ENCODE measurements around the gene FAM181A. TPM values are rescaled to one million over a fixed set of nuclear protein-coding genes. Genes with fewer than 3 reads are reported as not detected.
A peak's percentile ranks its signal among the peaks of the same experiment; 100 is the strongest.

The FAM181A gene
- total RNA-seq, 5 donors from 2014 or later (not counting 1 experiment from before 2014, with no cell fraction given), result not detected

DNA sequence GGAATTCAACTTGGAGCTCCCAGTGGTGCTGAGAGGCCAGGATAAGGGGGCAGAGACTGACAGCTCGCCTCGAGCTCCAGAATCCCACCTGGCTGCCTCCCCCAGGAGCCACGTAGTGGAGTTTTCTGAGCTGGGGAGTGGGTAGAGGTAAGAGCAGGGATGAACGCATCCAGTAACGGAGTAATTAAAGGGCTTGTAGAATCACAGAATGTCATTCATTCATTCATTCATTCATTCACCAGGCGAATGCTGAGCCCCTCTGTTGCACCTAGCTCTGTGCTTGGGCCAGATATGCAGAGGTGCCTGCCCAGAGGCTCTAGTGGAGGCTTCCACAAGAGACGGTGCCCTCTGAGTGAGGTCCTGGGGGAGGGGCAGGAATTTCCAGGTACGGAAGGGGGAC lies 8.1 kb downstream of the FAM181A start:
- no peak overlapping the region for H3K4me3 Mint-ChIP-seq
- Histone ChIP-seq H3K27ac (ENCODE audit: low read length) (no peak overlapping the region), H3K36me3 (ENCODE audit: control insufficient read depth in 2 of 2, extremely low read depth in 1 of 2, insufficient read depth in 1 of 2, low read length in 1 of 2) (no peaks in the 10 kb centered on the region), H3K27me3 (replicated peaks in 1 of 2; ENCODE audit: control insufficient read depth in 2 of 2, extremely low read depth in 1 of 2, insufficient read depth in 2 of 2, low read length in 1 of 2) (peaks cover 0 to 15% of the 10 kb centered on the region in 2 experiments), H3K4me1 (ENCODE audit: control insufficient read depth in 1 of 2, extremely low read depth in 1 of 2, insufficient read depth in 2 of 2, low read length in 2 of 2) (peaks cover 0 to 9% of the 10 kb centered on the region in 2 experiments), H3K9me3 (no peaks in the 10 kb centered on the region), H3K4me3 (ENCODE audit: control insufficient read depth in 1 of 2, extremely low read depth in 1 of 2, low read length in 1 of 2) (no peak overlapping the region)
- WGBS (ENCODE audit: insufficient coverage), result 98% methylated on average over 4 of the region's 8 CpGs
- ChIA-PET POLR2A (no interaction called here), CTCF (interaction anchor here (0.6 to 6.5 kb wide), 4 partner anchors 35 to 69 kb away, joined by 3 to 90 read pairs (median 4); no protein-coding TSS in a partner anchor)
- DNase-seq (no peak), ATAC-seq (replicated peaks in 1 of 4) (no peak)
- H3K27me3 Mint-ChIP-seq, result peaks cover 4 to 6% of the 10 kb centered on the region in 2 donors
- no peaks in the 10 kb centered on the region for H3K36me3 Mint-ChIP-seq
- peaks cover 0 to 6% (median 3%) of the 10 kb centered on the region in 3 donors for H3K4me1 Mint-ChIP-seq
- no peaks in the 10 kb centered on the region for H3K9me3 Mint-ChIP-seq
- no peak overlapping the region for H3K27ac Mint-ChIP-seq

DNA sequence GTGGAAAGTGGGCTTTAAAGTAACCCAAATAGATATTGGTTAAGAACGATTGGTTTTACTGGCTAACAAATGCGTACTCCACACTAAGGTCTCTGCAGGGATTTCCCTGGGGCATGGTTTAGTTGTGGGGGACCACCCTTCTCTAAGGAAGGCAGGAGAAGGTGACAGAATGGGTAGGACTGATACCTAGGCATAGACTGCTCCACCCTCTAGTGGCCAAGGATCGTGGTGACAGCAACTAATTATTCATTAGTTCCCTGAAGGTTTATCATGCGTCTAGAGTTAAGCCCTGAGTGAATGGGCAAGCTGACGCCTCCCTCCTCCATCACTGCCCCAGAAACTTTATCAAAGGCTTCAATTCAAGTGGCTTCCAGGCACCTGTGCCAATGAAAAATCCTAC lies 9.1 kb downstream of the FAM181A start:
- CTCF ChIA-PET, result interaction anchor here (1.0 to 6.5 kb wide), 4 partner anchors 36 to 68 kb away, joined by 3 to 90 read pairs (median 4); partner anchors contain the start of gene CCDC197 (in 1 of the 2)
- Histone ChIP-seq H3K4me1 (ENCODE audit: control insufficient read depth in 1 of 2, extremely low read depth in 1 of 2, insufficient read depth in 2 of 2, low read length in 2 of 2) (peaks cover 0 to 9% of the 10 kb centered on the region in 2 experiments), H3K9me3 (no peaks in the 10 kb centered on the region), H3K36me3 (ENCODE audit: control insufficient read depth in 2 of 2, extremely low read depth in 1 of 2, insufficient read depth in 1 of 2, low read length in 1 of 2) (no peaks in the 10 kb centered on the region), H3K4me3 (ENCODE audit: control insufficient read depth in 1 of 2, extremely low read depth in 1 of 2, low read length in 1 of 2) (no peak overlapping the region), H3K27ac (ENCODE audit: low read length) (no peak overlapping the region), H3K27me3 (replicated peaks in 1 of 2; ENCODE audit: control insufficient read depth in 2 of 2, extremely low read depth in 1 of 2, insufficient read depth in 2 of 2, low read length in 1 of 2) (peaks cover 0 to 17% of the 10 kb centered on the region in 2 experiments)
- no peaks in the 10 kb centered on the region for H3K9me3 Mint-ChIP-seq
- 35% methylated on average over 2 of the region's 5 CpGs for WGBS (ENCODE audit: insufficient coverage)
- no peaks in the 10 kb centered on the region for H3K36me3 Mint-ChIP-seq
- POLR2A ChIA-PET, result no interaction called here
- DNase-seq, result peak in 4 of 35 experiments; percentile 18 to 44 (median 21)
- no peak overlapping the region for H3K4me3 Mint-ChIP-seq
- H3K27ac Mint-ChIP-seq, result no peak overlapping the region
- peaks cover 4 to 6% of the 10 kb centered on the region in 2 donors for H3K27me3 Mint-ChIP-seq
- ATAC-seq (replicated peaks in 1 of 4), result no peak
- H3K4me1 Mint-ChIP-seq, result peaks cover 0 to 8% (median 5%) of the 10 kb centered on the region in 3 donors

DNA sequence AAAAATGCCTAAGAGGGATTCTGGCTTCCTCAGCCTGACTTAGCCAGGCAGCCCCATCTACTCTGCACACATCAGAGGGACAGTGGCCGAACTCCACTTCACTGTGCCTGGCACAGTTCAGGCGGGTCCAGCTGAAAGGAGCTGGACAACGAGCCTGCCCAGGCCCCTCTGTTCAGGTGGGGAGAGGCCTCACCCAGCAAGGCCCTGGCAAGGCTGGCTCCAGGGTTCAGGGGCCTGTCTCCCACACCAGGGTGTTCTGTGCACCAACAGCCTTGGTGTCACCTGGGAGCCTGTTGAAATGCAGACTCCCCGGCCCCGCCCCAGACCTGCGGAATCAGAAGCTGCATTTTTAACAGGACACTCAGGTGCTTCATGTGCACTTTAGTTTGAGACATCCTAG lies 9.8 kb downstream of the FAM181A start:
- H3K27ac Mint-ChIP-seq, result no peak overlapping the region
- ATAC-seq (replicated peaks in 1 of 4), result no peak
- H3K9me3 Mint-ChIP-seq, result no peaks in the 10 kb centered on the region
- Histone ChIP-seq H3K27ac (ENCODE audit: low read length) (no peak overlapping the region), H3K4me1 (ENCODE audit: control insufficient read depth in 1 of 2, extremely low read depth in 1 of 2, insufficient read depth in 2 of 2, low read length in 2 of 2) (peaks cover 0 to 9% of the 10 kb centered on the region in 2 experiments), H3K36me3 (ENCODE audit: control insufficient read depth in 2 of 2, extremely low read depth in 1 of 2, insufficient read depth in 1 of 2, low read length in 1 of 2) (no peaks in the 10 kb centered on the region), H3K4me3 (ENCODE audit: control insufficient read depth in 1 of 2, extremely low read depth in 1 of 2, low read length in 1 of 2) (no peak overlapping the region), H3K27me3 (replicated peaks in 1 of 2; ENCODE audit: control insufficient read depth in 2 of 2, extremely low read depth in 1 of 2, insufficient read depth in 2 of 2, low read length in 1 of 2) (peaks cover 0 to 17% of the 10 kb centered on the region in 2 experiments), H3K9me3 (no peaks in the 10 kb centered on the region)
- WGBS (ENCODE audit: insufficient coverage), result 93% methylated on average over 6 of the region's 6 CpGs
- no peak for DNase-seq
- H3K27me3 Mint-ChIP-seq, result peaks cover 4 to 6% of the 10 kb centered on the region in 2 donors
- ChIA-PET CTCF (interaction anchor here (0.5 to 6.5 kb wide), 5 partner anchors 31 to 243 kb away, joined by 3 to 90 read pairs (median 4); partner anchors contain the start of gene CCDC197 (in 1 of the 2)), POLR2A (no interaction called here)
- peaks cover 0 to 8% (median 5%) of the 10 kb centered on the region in 3 donors for H3K4me1 Mint-ChIP-seq
- no peaks in the 10 kb centered on the region for H3K36me3 Mint-ChIP-seq
- H3K4me3 Mint-ChIP-seq, result no peak overlapping the region

DNA sequence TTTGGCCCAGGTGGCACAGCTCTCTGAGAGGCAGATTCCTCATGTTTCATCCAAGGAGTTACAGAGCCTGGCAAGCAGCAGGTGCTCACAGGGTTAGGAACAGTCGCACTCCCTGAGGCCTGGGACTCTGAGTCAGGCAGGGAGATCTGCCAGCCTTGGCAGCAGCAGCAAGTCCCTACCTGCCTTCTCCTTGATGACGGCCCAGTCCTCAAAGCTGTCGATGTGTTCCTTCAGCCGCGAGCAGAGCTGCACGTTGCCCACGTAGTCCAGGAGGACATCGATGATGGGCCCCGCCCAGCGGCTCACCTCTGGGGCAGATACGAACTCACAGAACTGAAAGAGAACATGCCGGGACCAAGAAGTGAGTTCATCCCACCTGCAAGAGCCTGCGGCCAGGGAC lies 10.4 kb downstream of the FAM181A start:
- WGBS (ENCODE audit: insufficient coverage), result 96% methylated on average over 13 of the region's 13 CpGs
- Histone ChIP-seq H3K9me3 (no peaks in the 10 kb centered on the region), H3K4me1 (ENCODE audit: control insufficient read depth in 1 of 2, extremely low read depth in 1 of 2, insufficient read depth in 2 of 2, low read length in 2 of 2) (peaks cover 0 to 9% of the 10 kb centered on the region in 2 experiments), H3K36me3 (ENCODE audit: control insufficient read depth in 2 of 2, extremely low read depth in 1 of 2, insufficient read depth in 1 of 2, low read length in 1 of 2) (no peaks in the 10 kb centered on the region), H3K27me3 (replicated peaks in 1 of 2; ENCODE audit: control insufficient read depth in 2 of 2, extremely low read depth in 1 of 2, insufficient read depth in 2 of 2, low read length in 1 of 2) (peaks cover 0 to 17% of the 10 kb centered on the region in 2 experiments), H3K4me3 (ENCODE audit: control insufficient read depth in 1 of 2, extremely low read depth in 1 of 2, low read length in 1 of 2) (no peak overlapping the region), H3K27ac (ENCODE audit: low read length) (no peak overlapping the region)
- no peak overlapping the region for H3K27ac Mint-ChIP-seq
- H3K27me3 Mint-ChIP-seq, result peaks cover 4 to 6% of the 10 kb centered on the region in 2 donors
- DNase-seq, result no peak
- H3K4me3 Mint-ChIP-seq, result peak overlapping the region in 1 of 3 donors; percentile 37
- no peaks in the 10 kb centered on the region for H3K9me3 Mint-ChIP-seq
- ChIA-PET CTCF (interaction anchor here (0.6 to 6.5 kb wide), 6 partner anchors 10 to 90 kb away, joined by 3 to 90 read pairs (median 4); partner anchors contain the start of gene CCDC197 (in 1 of the 2)), POLR2A (no interaction called here)
- no peaks in the 10 kb centered on the region for H3K36me3 Mint-ChIP-seq
- no peak for ATAC-seq (replicated peaks in 1 of 4)
- H3K4me1 Mint-ChIP-seq, result peaks cover 0 to 8% (median 5%) of the 10 kb centered on the region in 3 donors

DNA sequence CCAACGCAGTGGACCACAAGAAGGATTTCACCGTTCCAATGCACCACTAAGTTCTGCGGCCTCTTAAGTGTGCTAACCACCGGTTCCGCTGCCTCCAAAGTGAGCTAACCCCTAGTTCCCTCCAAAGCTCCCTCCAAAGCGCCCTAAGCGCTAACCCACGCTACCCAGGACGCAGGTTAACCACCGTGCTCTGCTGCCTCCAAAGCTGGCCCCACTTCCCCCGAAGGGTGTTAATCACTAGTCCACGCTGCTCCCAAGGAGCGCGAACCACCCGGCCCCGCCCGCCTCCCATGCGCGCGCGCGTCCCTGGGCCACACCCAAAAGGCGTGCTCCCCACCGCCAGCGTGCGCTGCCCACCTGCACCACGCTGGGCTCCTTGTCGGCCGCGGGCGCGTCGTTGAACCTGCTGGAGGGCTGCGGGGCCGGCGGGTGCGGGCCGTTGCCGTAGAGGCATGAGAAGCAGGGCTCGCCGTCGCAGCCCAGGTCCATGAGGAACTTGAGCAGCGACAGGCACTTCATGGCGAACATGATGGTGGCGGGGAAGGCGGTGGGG lies 11.7 kb downstream of the FAM181A start:
- ATAC-seq (replicated peaks in 1 of 4) (no peak), DNase-seq (no peak)
- Histone ChIP-seq H3K27ac (ENCODE audit: low read length) (no peak overlapping the region), H3K4me1 (ENCODE audit: control insufficient read depth in 1 of 2, extremely low read depth in 1 of 2, insufficient read depth in 2 of 2, low read length in 2 of 2) (peaks cover 0 to 9% of the 10 kb centered on the region in 2 experiments), H3K36me3 (ENCODE audit: control insufficient read depth in 2 of 2, extremely low read depth in 1 of 2, insufficient read depth in 1 of 2, low read length in 1 of 2) (no peaks in the 10 kb centered on the region), H3K9me3 (no peaks in the 10 kb centered on the region), H3K27me3 (replicated peaks in 1 of 2; ENCODE audit: control insufficient read depth in 2 of 2, extremely low read depth in 1 of 2, insufficient read depth in 2 of 2, low read length in 1 of 2) (peaks cover 0 to 17% of the 10 kb centered on the region in 2 experiments), H3K4me3 (ENCODE audit: control insufficient read depth in 1 of 2, extremely low read depth in 1 of 2, low read length in 1 of 2) (peak overlapping the region in 1 of 2 donors; percentile 29)
- Mint-ChIP-seq H3K9me3 (no peaks in the 10 kb centered on the region), H3K4me3 (peak overlapping the region; percentile 44 to 58 (median 47)), H3K27ac (peak overlapping the region in 1 of 2 donors; percentile 6), H3K36me3 (no peaks in the 10 kb centered on the region), H3K27me3 (peaks cover 4 to 6% of the 10 kb centered on the region in 2 donors), H3K4me1 (peaks cover 0 to 8% (median 5%) of the 10 kb centered on the region in 3 donors)
- POLR2A ChIA-PET, result no interaction called here
- WGBS (ENCODE audit: insufficient coverage), result 58% methylated on average over 45 of the region's 46 CpGs
- CTCF ChIA-PET, result interaction anchor here (0.9 to 6.5 kb wide), 12 partner anchors 19 to 231 kb away, joined by 3 to 90 read pairs (median 10); no protein-coding TSS in a partner anchor

DNA sequence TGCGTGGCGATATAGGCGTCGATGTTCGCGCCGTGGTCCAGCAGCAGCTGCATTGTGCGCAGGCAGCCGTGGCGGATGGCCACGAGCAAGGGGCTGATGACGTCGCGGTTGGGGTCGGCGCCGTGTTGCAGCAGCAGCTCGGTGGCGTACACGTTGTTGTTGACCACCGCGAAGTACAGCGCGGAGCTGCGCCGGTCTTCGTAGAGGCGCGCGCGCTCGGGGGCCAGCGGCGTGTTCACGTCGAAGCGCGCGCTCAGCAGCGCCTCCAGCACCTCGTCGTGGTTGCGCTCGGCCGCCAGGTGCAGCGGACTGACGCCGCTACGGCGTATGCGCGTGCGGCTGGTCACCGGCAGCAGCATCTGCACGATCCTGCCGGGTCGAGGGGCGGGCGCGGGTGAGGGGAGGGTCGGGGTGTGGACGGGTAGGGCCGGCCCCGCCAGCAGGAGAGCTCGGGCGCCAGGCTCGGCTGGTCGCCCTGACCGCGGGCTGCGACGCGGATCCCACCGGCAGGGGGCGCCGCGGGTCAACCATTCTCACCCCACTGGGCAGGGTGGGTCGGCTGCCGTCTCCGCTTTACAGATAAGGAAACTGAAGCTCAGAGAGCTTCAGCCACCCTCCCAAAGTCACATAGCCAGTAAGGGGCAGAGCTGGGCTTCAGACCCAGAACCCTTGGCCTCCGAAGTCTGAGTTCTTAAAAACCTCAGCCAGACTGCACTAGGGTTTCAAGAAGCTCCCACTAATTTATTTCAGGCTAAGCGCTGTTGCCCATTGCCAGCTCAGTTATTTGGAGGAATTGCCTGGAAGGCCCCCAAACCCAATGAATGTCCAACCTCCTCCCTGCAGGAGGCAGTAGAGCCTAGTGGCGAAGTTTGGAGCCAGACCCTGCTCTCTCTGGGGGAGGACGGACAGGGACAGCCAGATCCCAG lies 12.4 kb downstream of the FAM181A start:
- CTCF ChIA-PET, result interaction anchor here (0.6 to 6.5 kb wide), 44 partner anchors 9 to 547 kb away, joined by 3 to 90 read pairs (median 4); partner anchors contain the start of gene OTUB2 (in 2 of the 2)
- peaks cover 0 to 9% of the 10 kb centered on the region in 2 experiments for H3K4me1 ChIP-seq (ENCODE audit: control insufficient read depth in 1 of 2, extremely low read depth in 1 of 2, insufficient read depth in 2 of 2, low read length in 2 of 2)
- Mint-ChIP-seq H3K9me3 (no peaks in the 10 kb centered on the region), H3K27ac (peak overlapping the region in 1 of 2 donors; percentile 6), H3K4me1 (peaks cover 0 to 8% (median 5%) of the 10 kb centered on the region in 3 donors), H3K27me3 (peaks cover 4 to 6% of the 10 kb centered on the region in 2 donors), H3K36me3 (no peaks in the 10 kb centered on the region), H3K4me3 (peak overlapping the region; percentile 39 to 58 (median 47))
- no peaks in the 10 kb centered on the region for H3K9me3 ChIP-seq
- DNase-seq (peak; percentile 57 to 96 (median 85)), ATAC-seq (replicated peaks in 1 of 4) (peak; percentile 95 to 98 (median 96))
- H3K27ac ChIP-seq (ENCODE audit: low read length), result no peak overlapping the region
- no peaks in the 10 kb centered on the region for H3K36me3 ChIP-seq (ENCODE audit: control insufficient read depth in 2 of 2, extremely low read depth in 1 of 2, insufficient read depth in 1 of 2, low read length in 1 of 2)
- peaks cover 0 to 17% of the 10 kb centered on the region in 2 experiments for H3K27me3 ChIP-seq (replicated peaks in 1 of 2; ENCODE audit: control insufficient read depth in 2 of 2, extremely low read depth in 1 of 2, insufficient read depth in 2 of 2, low read length in 1 of 2)
- H3K4me3 ChIP-seq (ENCODE audit: control insufficient read depth in 1 of 2, extremely low read depth in 1 of 2, low read length in 1 of 2), result peak overlapping the region; percentile 29 to 35
- WGBS (ENCODE audit: insufficient coverage), result 9% methylated on average over 82 of the region's 84 CpGs
- POLR2A ChIA-PET, result no interaction called here

Measured in T-cell (primary cell).